ENCODE measurements around the gene CYB5D1.

The CYB5D1 gene

DNA sequence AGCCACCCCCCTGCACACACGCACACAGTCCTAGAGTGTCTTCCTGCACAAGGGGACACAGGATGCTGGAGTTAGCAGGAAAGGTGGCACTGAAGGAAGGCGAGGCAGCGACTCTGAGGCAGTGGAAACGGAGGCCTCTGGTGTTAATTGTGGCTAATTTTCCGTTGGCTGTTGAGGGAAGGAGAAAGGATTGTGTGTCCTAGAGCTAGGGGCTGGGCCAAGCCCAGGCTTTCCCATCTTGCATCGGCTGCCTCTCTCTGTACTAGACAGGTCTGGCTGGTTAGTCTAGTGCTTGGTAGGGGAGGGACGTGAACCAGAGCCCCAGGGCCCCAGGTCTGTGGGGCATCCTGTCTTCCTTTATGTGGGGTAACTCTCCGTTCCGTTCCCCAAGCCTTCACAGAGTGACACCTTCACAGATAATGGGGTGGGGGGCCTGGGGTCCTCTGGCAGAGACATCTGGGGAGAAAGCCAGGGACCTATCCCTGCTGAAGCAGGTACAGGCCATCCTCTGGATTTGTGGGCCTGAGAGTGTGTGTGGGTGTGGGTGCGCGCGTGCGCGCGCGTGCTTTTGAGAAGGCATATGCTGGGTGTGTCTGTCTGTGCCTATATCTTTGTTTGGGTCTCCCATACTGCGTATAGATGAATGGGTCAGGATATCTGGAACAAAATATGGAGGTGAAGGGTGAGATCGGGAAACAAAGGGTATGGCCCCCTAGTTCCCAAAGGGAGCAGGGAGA lies 30.5 kb downstream of the CYB5D1 start, which contains the start of gene CHD3:
CHD3 (plus strand) TSS at position 606 of the 737 bp plus-strand sequence. CDS start 212 bp downstream, outside the sequence.
- TF ChIP-seq, protein P1, sequence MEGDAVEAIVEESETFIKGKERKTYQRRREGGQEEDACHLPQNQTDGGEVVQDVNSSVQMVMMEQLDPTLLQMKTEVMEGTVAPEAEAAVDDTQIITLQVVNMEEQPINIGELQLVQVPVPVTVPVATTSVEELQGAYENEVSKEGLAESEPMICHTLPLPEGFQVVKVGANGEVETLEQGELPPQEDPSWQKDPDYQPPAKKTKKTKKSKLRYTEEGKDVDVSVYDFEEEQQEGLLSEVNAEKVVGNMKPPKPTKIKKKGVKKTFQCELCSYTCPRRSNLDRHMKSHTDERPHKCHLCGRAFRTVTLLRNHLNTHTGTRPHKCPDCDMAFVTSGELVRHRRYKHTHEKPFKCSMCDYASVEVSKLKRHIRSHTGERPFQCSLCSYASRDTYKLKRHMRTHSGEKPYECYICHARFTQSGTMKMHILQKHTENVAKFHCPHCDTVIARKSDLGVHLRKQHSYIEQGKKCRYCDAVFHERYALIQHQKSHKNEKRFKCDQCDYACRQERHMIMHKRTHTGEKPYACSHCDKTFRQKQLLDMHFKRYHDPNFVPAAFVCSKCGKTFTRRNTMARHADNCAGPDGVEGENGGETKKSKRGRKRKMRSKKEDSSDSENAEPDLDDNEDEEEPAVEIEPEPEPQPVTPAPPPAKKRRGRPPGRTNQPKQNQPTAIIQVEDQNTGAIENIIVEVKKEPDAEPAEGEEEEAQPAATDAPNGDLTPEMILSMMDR (IDR thresholded peaks at IDR 0.05; ENCODE audit: insufficient read depth, low read depth, low read length, missing control alignments): no peak
- peak within 1 kb of the TSS; percentile 71 for H3K4me3 ChIP-seq (ENCODE audit: low read depth, low read length)
- no peak for DNase-seq (ENCODE audit: low read depth)

DNA sequence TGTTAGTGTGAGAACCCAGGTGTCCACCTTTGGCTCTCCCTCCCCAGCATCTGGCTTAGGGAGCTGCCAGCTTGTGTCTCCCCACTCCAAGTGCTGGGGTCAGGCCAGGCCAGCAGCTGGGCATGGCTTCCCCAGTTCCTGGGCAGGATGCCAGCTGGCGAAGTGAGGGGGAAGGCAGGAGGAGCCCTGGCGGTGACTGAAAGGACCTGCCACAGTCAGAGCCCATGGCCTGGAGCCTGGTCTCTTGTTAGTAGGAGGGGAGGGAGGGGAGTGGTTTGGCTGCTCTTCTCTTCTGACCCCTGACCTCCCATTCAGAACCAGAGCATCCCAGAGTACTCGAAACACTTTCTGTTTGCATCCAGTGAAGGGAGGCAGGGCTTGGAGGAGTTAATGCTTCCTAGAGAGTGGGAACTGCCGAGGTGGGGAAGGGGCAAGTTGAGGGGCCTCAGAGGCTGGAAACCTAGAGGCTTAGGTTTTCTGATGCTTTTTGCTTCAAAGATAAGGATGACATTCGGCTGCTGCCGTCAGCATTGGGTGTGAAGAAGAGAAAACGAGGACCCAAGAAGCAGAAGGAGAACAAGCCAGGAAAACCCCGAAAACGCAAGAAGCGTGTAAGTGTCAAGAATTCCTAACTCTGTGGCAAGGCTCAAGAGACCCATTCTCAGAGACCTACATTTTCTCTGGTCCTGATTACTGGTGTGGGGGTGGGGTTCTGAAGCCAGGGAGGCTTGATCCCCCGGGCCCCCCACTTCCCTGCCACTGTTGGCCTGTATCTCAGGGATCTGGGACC lies 31.6 kb downstream of the CYB5D1 start:
- TF ChIP-seq, protein P1 (IDR thresholded peaks at IDR 0.05; ENCODE audit: insufficient read depth, low read depth, low read length, missing control alignments): no peak
- peak; percentile 45 for DNase-seq (ENCODE audit: low read depth)
- H3K4me3 ChIP-seq (ENCODE audit: low read depth, low read length): no peak overlapping the region

DNA sequence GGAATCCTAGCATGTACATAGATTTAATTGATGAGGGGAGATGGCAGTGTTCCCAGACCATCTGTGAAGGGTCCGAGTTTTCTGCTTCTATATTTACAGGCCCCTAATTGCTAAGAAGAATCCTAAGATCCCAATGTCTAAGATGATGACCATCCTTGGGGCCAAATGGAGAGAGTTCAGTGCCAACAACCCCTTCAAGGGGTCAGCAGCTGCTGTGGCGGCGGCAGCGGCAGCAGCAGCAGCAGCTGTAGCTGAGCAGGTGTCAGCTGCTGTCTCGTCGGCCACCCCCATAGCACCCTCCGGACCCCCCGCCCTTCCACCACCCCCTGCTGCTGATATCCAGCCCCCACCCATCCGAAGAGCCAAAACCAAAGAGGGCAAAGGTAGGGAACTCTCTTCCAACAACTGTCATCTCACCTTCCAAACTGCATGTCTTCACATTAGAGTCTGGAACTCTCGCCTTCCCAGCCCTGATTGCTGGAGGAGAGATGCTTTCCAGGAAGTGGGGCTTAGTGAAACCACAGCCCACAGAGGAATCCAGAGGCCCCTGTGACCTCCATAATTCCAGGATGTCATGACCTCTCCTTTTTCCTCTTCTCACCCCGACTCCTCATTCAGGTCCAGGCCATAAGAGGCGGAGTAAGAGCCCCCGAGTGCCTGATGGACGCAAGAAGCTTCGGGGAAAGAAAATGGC lies 35.5 kb downstream of the CYB5D1 start:
- TF ChIP-seq, protein P1 (IDR thresholded peaks at IDR 0.05; ENCODE audit: insufficient read depth, low read depth, low read length, missing control alignments): no peak
- no peak for DNase-seq (ENCODE audit: low read depth)
- H3K4me3 ChIP-seq (ENCODE audit: low read depth, low read length): no peak overlapping the region

DNA sequence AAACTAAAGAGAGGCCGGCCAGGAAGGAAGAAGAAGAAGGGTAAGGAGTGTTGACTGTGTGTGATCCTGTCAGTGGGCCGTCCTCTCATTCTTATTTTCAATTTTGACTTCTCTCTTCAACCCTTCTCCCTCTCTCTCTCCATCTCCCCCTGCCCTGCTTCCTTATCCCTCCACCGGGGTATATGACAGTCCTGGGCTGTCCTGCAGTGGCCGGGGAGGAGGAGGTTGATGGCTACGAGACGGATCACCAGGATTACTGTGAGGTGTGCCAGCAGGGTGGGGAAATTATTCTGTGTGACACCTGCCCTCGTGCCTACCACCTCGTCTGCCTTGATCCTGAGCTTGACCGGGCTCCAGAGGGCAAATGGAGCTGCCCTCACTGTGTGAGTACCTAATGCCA lies 36.4 kb downstream of the CYB5D1 start:
- H3K4me3 ChIP-seq (ENCODE audit: low read depth, low read length): no peak overlapping the region
- DNase-seq (ENCODE audit: low read depth): no peak
- TF ChIP-seq, protein P1 (IDR thresholded peaks at IDR 0.05; ENCODE audit: insufficient read depth, low read depth, low read length, missing control alignments): no peak

DNA sequence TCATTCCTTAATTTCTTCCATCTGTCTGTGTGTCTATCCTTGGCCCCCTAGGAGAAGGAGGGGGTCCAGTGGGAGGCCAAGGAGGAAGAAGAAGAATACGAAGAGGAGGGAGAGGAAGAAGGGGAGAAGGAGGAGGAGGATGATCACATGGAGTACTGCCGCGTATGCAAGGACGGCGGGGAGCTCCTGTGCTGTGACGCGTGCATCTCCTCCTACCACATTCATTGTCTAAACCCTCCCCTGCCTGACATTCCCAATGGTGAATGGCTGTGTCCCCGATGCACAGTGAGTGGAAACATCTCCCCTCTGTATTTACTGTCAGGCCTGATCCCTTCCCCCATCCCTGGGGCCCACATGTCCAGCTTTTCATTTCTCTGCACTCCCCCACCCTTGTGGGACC lies 37.1 kb downstream of the CYB5D1 start:
- TF ChIP-seq, protein P1 (IDR thresholded peaks at IDR 0.05; ENCODE audit: insufficient read depth, low read depth, low read length, missing control alignments): no peak

DNA sequence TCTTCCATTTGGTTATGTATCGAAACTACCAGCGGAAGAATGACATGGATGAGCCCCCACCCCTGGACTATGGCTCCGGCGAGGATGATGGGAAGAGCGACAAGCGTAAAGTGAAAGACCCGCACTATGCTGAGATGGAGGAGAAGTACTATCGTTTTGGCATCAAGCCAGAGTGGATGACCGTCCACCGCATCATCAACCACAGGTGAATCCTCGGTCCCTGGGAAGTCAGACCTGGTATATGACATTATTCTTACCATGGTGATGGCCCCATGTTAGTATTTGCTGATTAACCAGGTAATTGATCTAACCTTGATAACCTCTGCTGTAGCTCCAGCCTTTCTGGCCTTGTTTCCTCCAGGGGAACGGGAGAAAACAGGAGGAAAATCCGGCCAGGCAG lies 39.3 kb downstream of the CYB5D1 start:
- DNase-seq (ENCODE audit: low read depth): no peak
- TF ChIP-seq, protein P1 (IDR thresholded peaks at IDR 0.05; ENCODE audit: insufficient read depth, low read depth, low read length, missing control alignments): no peak
- H3K4me3 ChIP-seq (ENCODE audit: low read depth, low read length): no peak overlapping the region

More for the DNA sequence above, 37.1 kb downstream of the CYB5D1 start:
- DNase-seq (ENCODE audit: low read depth): no peak
- no peak overlapping the region for H3K4me3 ChIP-seq (ENCODE audit: low read depth, low read length)
